GM19395 (cell line): Measurements from ENCODE around the gene GALT.

Source experiments
- ATAC-seq: cut with Tn5 transposase; IDR thresholded peaks from one replicate; pipeline ENCODE4 v1.9.1; 2021; ENCODE audit warnings: mild to moderate bottlenecking, moderate library complexity; ENCODE audit not compliant: unreplicated experiment

Gene GALT

GRCh38 chr9:34646211-34647083 is at the start of gene GALT:
Gene GALT (plus strand): TSS chr9:34646675. CDS start chr9:34646705, 30 bp downstream.
- peak; percentile 90 for ATAC-seq

GRCh38 chr9:34599546-34599945 is 46.9 kb upstream of the GALT start:
- no peak for ATAC-seq

- ATAC-seq, result no peak
Observed at GRCh38 chr9:34600908-34601307, 45.6 kb upstream of the GALT start.

GRCh38 chr9:34601937-34602573 is 44.4 kb upstream of the GALT start:
- ATAC-seq, result no peak

GRCh38 chr9:34603610-34604231 is 42.8 kb upstream of the GALT start:
- ATAC-seq, result no peak

- ATAC-seq, result no peak
Observed at GRCh38 chr9:34606190-34606589, 40.3 kb upstream of the GALT start.

GRCh38 chr9:34606905-34607304 is 39.6 kb upstream of the GALT start:
- no peak for ATAC-seq

GRCh38 chr9:34607331-34607730 is 39.1 kb upstream of the GALT start:
- no peak for ATAC-seq

GRCh38 chr9:34610434-34611206 is 35.9 kb upstream of the GALT start:
- ATAC-seq, result no peak

GRCh38 chr9:34611251-34611810 is 35.1 kb upstream of the GALT start:
- ATAC-seq, result peak; percentile 3

GRCh38 chr9:34611811-34612787 is 34.4 kb upstream of the GALT start, which contains the start of gene RPP25L:
Gene RPP25L (minus strand): TSS chr9:34612097. CDS start chr9:34611296, 801 bp downstream.
- ATAC-seq, result peak; percentile 81

- ATAC-seq, result no peak
Observed at GRCh38 chr9:34612788-34613390, 33.6 kb upstream of the GALT start.

- ATAC-seq, result no peak
Observed at GRCh38 chr9:34615132-34615531, 31.3 kb upstream of the GALT start.

GRCh38 chr9:34620061-34620994 is 26.1 kb upstream of the GALT start, which contains the start of gene DCTN3:
Gene DCTN3 (minus strand): TSS chr9:34620495. CDS start chr9:34620464, 31 bp downstream.
- ATAC-seq, result peak; percentile 98

- ATAC-seq, result no peak
Observed at GRCh38 chr9:34623374-34624235, 22.9 kb upstream of the GALT start.

- ATAC-seq, result no peak
Observed at GRCh38 chr9:34624475-34625185, 21.8 kb upstream of the GALT start.
